Fibroblast of lung (primary cell): ENCODE results near the gene PLCB2. TPM values are rescaled to one million over a fixed set of nuclear protein-coding genes. Genes with fewer than 3 reads are reported as not detected.

Experiments used
- DNase-seq, 2 donors: peaks; one replicate each; pipeline versions ENCODE4 v3.0.0 to v3.0.0-alpha.2; 2010; ENCODE audit warnings: low read depth in 2 of 2
- H2AFZ ChIP-seq: 2 replicates; pipeline ENCODE4 v1.5.1; 2012; ENCODE audit warnings: low read length, control low read depth, inconsistent platforms
- H3K27ac ChIP-seq: 2 replicates; pipeline ENCODE4 v1.5.1; 2011; ENCODE audit warnings: low read length, control low read depth; ENCODE audit not compliant: insufficient read depth
- H3K27me3 ChIP-seq: 2 replicates; pipeline ENCODE4 v1.5.1; 2011; ENCODE audit warnings: mild to moderate bottlenecking, low read length; ENCODE audit not compliant: control insufficient read depth, insufficient read depth
- H3K36me3 ChIP-seq: 2 replicates; pipeline ENCODE4 v1.5.1; 2011; ENCODE audit warnings: low read length; ENCODE audit not compliant: control insufficient read depth, insufficient read depth
- H3K4me1 ChIP-seq: 2 replicates; pipeline ENCODE4 v1.5.1; 2011; ENCODE audit warnings: low read length; ENCODE audit not compliant: control insufficient read depth, insufficient read depth; ENCODE audit errors: extremely low read depth
- H3K4me2 ChIP-seq: 2 replicates; pipeline ENCODE4 v1.5.1; 2011; ENCODE audit warnings: low read length, control low read depth; ENCODE audit not compliant: insufficient read depth; ENCODE audit errors: extremely low read depth
- H3K4me3 ChIP-seq, 4 experiments: fragments of 200-600 bp in 1 of 4; sonication (generic) in 1 of 4; replicated peaks in 1 of 4; 2 replicates each; pipeline ENCODE4 v1.5.1; 2011 to 2016; ENCODE audit warnings: low read length in 4 of 4, low read depth in 3 of 4, mild to moderate bottlenecking in 3 of 4, control low read depth in 2 of 4, inconsistent platforms in 1 of 4, mixed read lengths in 1 of 4; ENCODE audit not compliant: insufficient read depth in 1 of 4; ENCODE audit errors: control extremely low read depth in 1 of 4
- H3K79me2 ChIP-seq: 2 replicates; pipeline ENCODE4 v1.5.1; 2012; ENCODE audit warnings: mild to moderate bottlenecking, low read length, inconsistent platforms; ENCODE audit not compliant: control insufficient read depth, insufficient read depth
- H3K9ac ChIP-seq: 2 replicates; pipeline ENCODE4 v1.5.1; 2011; ENCODE audit warnings: mild to moderate bottlenecking, low read length, control low read depth; ENCODE audit not compliant: insufficient read depth
- H3K9me3 ChIP-seq: 2 replicates; pipeline ENCODE4 v1.5.1; 2012; ENCODE audit warnings: low read depth, low read length; ENCODE audit not compliant: control insufficient read depth, insufficient read depth
- H4K20me1 ChIP-seq: 2 replicates; pipeline ENCODE4 v1.5.1; 2011; ENCODE audit warnings: low read length; ENCODE audit not compliant: control insufficient read depth, insufficient read depth; ENCODE audit errors: extremely low read depth
- CTCF ChIP-seq, 2 donors: IDR thresholded peaks in 1 of 2; conservative IDR thresholded peaks in 1 of 2; 1 replicate in 1 of 2; 2 replicates in 1 of 2; pipeline ENCODE4 v1.5.1; 2011 to 2012; ENCODE audit warnings: low read length in 2 of 2, control low read depth in 1 of 2, inconsistent platforms in 1 of 2, low read depth in 1 of 2, mild to moderate bottlenecking in 1 of 2
- EZH2 ChIP-seq: IDR thresholded peaks from 2 replicates; pipeline ENCODE4 v1.5.1; 2012; ENCODE audit warnings: low read length, control low read depth, mild to moderate bottlenecking; ENCODE audit errors: missing control alignments
- polyA plus RNA-seq, 2 donors: library from polyadenylated mRNA; depleted of rRNA in 1 of 2; stranded (reverse) in 1 of 2; unstranded in 1 of 2; fragments of >200 nt; gene quantifications; 2 replicates each; pipeline ENCODE4 v1.2.1, GENCODE V29; 2011 to 2012; ENCODE audit warnings: missing spikeins in 1 of 2
- total RNA-seq: library from RNA; depleted of rRNA; stranded (reverse); fragments of >200 nt; gene quantifications from 2 replicates; pipeline ENCODE4 v1.2.1, GENCODE V29; 2014

PLCB2 gene
- total and polyA plus RNA-seq, 2 donors (not counting 1 experiment from before 2014, with no cell fraction given), result under 0.01 to 0.40 TPM

GRCh38 chr15:40354408-40355171, 46.9 kb upstream of the PLCB2 start:
- Histone ChIP-seq H3K4me1 (peaks cover 3% of the 10 kb centered on the region), H3K27me3 (peaks cover 24% of the 10 kb centered on the region), H2AFZ (no peak overlapping the region), H3K9ac (no peak overlapping the region), H3K79me2 (no peaks in the 10 kb centered on the region), H3K4me2 (no peak overlapping the region), H3K9me3 (no peaks in the 10 kb centered on the region), H4K20me1 (no peaks in the 10 kb centered on the region), H3K27ac (no peak overlapping the region), H3K36me3 (no peaks in the 10 kb centered on the region), H3K4me3 (no peak overlapping the region)
- DNase-seq, result peak; percentile 43 to 44
- TF ChIP-seq EZH2, result no peak
- TF ChIP-seq CTCF (conservative IDR thresholded peaks at IDR 0.05 in 1 of 2, IDR thresholded peaks at IDR 0.05 in 1 of 2; ENCODE audit: low read depth in 1 of 2, low read length in 2 of 2), result peak; percentile 58 to 66

GRCh38 chr15:40353697-40354096, 46.0 kb upstream of the PLCB2 start:
- no peak overlapping the region for H3K4me2 ChIP-seq

More at GRCh38 chr15:40353697-40354096, 46.0 kb upstream of the PLCB2 start:
- peaks cover 20% of the 10 kb centered on the region for H3K27me3 ChIP-seq
- DNase-seq, result no peak
- H3K9me3 ChIP-seq, result no peaks in the 10 kb centered on the region
- H3K79me2 ChIP-seq, result no peaks in the 10 kb centered on the region
- no peak overlapping the region for H3K27ac ChIP-seq
- H2AFZ ChIP-seq, result no peak overlapping the region
- no peaks in the 10 kb centered on the region for H4K20me1 ChIP-seq
- peaks cover 3% of the 10 kb centered on the region for H3K4me1 ChIP-seq
- H3K9ac ChIP-seq, result no peak overlapping the region
- H3K36me3 ChIP-seq, result no peaks in the 10 kb centered on the region
- TF ChIP-seq CTCF (conservative IDR thresholded peaks at IDR 0.05 in 1 of 2, IDR thresholded peaks at IDR 0.05 in 1 of 2; ENCODE audit: low read depth in 1 of 2, low read length in 2 of 2), result no peak
- TF ChIP-seq EZH2, result no peak
- H3K4me3 ChIP-seq, result no peak overlapping the region
